ENCODE measurements around the gene SND1. TPM values are rescaled to one million over a fixed set of nuclear protein-coding genes. Genes with fewer than 3 reads are reported as not detected.

The SND1 gene
- total RNA-seq, 6 experiments from 2014 or later, result 77.5 to 150 (median 126) TPM

GRCh38 chr7:127887631-127888030, 235.6 kb downstream of the SND1 start:
- H3K4me1 ChIP-seq, result peaks cover 0 to 6% (median 2%) of the 10 kb centered on the region in 4 donors
- ATAC-seq (no peak), DNase-seq (no peak)
- H3K4me3 ChIP-seq, result no peak overlapping the region
- WGBS (ENCODE audit: insufficient coverage, low coverage, low lambda C conversion rate, missing lambda C conversion rate), result 85% methylated on average over 3 of the region's 3 CpGs
- no peak overlapping the region for H3K27ac ChIP-seq
- H3K27me3 ChIP-seq, result no peaks in the 10 kb centered on the region
- intact Hi-C loops (cut with DNase I), result no loop called here
- no peak for TF ChIP-seq POLR2A (IDR thresholded peaks at IDR 0.05)
- TF ChIP-seq CTCF (IDR thresholded peaks at IDR 0.05), result no peak
- no peaks in the 10 kb centered on the region for H3K9me3 ChIP-seq
- peaks cover 0 to 13% (median 5%) of the 10 kb centered on the region in 4 donors for H3K36me3 ChIP-seq

GRCh38 chr7:127888411-127888810, 236.4 kb downstream of the SND1 start:
- no peak overlapping the region for H3K27ac ChIP-seq
- intact Hi-C loops (cut with DNase I), result no loop called here
- DNase-seq (no peak), ATAC-seq (peak in 1 of 4 donors; percentile 39)
- WGBS (ENCODE audit: insufficient coverage, low coverage, low lambda C conversion rate, missing lambda C conversion rate), result no CpG with 5 or more reads among the region's 1 CpG
- H3K4me1 ChIP-seq, result peaks cover 0 to 2% (median 0%) of the 10 kb centered on the region in 4 donors
- TF ChIP-seq CTCF (IDR thresholded peaks at IDR 0.05) (no peak), POLR2A (IDR thresholded peaks at IDR 0.05) (no peak)
- no peaks in the 10 kb centered on the region for H3K9me3 ChIP-seq
- H3K4me3 ChIP-seq, result no peak overlapping the region
- H3K36me3 ChIP-seq, result peaks cover 0 to 13% (median 5%) of the 10 kb centered on the region in 4 donors
- H3K27me3 ChIP-seq, result no peaks in the 10 kb centered on the region

GRCh38 chr7:127888825-127889224, 236.8 kb downstream of the SND1 start:
- no peak for TF ChIP-seq CTCF (IDR thresholded peaks at IDR 0.05)
- TF ChIP-seq POLR2A (IDR thresholded peaks at IDR 0.05), result no peak
- H3K9me3 ChIP-seq, result no peaks in the 10 kb centered on the region
- H3K27ac ChIP-seq, result no peak overlapping the region
- H3K27me3 ChIP-seq, result no peaks in the 10 kb centered on the region
- no peak for DNase-seq
- 99% methylated on average over 5 of the region's 5 CpGs for WGBS (ENCODE audit: insufficient coverage, low coverage, low lambda C conversion rate, missing lambda C conversion rate)
- no peaks in the 10 kb centered on the region for H3K4me1 ChIP-seq
- ATAC-seq, result no peak
- no peak overlapping the region for H3K4me3 ChIP-seq
- intact Hi-C loops (cut with DNase I), result no loop called here
- H3K36me3 ChIP-seq, result peaks cover 0 to 13% (median 5%) of the 10 kb centered on the region in 4 donors

- peaks cover 0 to 13% (median 5%) of the 10 kb centered on the region in 4 donors for H3K36me3 ChIP-seq
- H3K9me3 ChIP-seq, result no peaks in the 10 kb centered on the region
- DNase-seq, result no peak
- no peak overlapping the region for H3K27ac ChIP-seq
- WGBS (ENCODE audit: insufficient coverage, low coverage, low lambda C conversion rate, missing lambda C conversion rate), result 86% methylated on average over 3 of the region's 3 CpGs
- no peaks in the 10 kb centered on the region for H3K27me3 ChIP-seq
- TF ChIP-seq POLR2A (IDR thresholded peaks at IDR 0.05) (no peak), CTCF (IDR thresholded peaks at IDR 0.05) (no peak)
- no peaks in the 10 kb centered on the region for H3K4me1 ChIP-seq
- no peak overlapping the region for H3K4me3 ChIP-seq
- intact Hi-C loops (cut with DNase I), result no loop called here
- ATAC-seq, result no peak
Measured at GRCh38 chr7:127889677-127890076, 237.7 kb downstream of the SND1 start.

GRCh38 chr7:127890726-127891125, 238.7 kb downstream of the SND1 start:
- Histone ChIP-seq H3K9me3 (no peaks in the 10 kb centered on the region), H3K4me1 (no peaks in the 10 kb centered on the region), H3K36me3 (peaks cover 0 to 13% (median 5%) of the 10 kb centered on the region in 4 donors), H3K27me3 (no peaks in the 10 kb centered on the region), H3K4me3 (no peak overlapping the region), H3K27ac (no peak overlapping the region)
- TF ChIP-seq POLR2A (IDR thresholded peaks at IDR 0.05), result no peak
- intact Hi-C loops (cut with DNase I), result no loop called here
- no peak for DNase-seq
- ATAC-seq, result peak in 3 of 4 donors; percentile 23 to 67 (median 60)
- 70% methylated on average over 2 of the region's 2 CpGs for WGBS (ENCODE audit: insufficient coverage, low coverage, low lambda C conversion rate, missing lambda C conversion rate)

All from right lobe of liver (tissue), 6 donors.